Skeletal muscle tissue (tissue), 4 donors: ENCODE data around the gene GID8. TPM values are rescaled to one million over a fixed set of nuclear protein-coding genes. Genes with fewer than 3 reads are reported as not detected.

Source experiments
- H3K27ac ChIP-seq: one replicate; pipeline ENCODE4 v1.7.0; 2013; ENCODE audit warnings: mild to moderate bottlenecking, low read depth, low read length, inconsistent platforms
- H3K27me3 ChIP-seq, 3 donors: one replicate each; pipeline ENCODE4 v1.7.0; 2013; ENCODE audit warnings: low read length in 3 of 3; ENCODE audit not compliant: control insufficient read depth in 3 of 3, insufficient read depth in 3 of 3
- H3K36me3 ChIP-seq, 3 donors: one replicate each; pipeline ENCODE4 v1.7.0; 2013; ENCODE audit warnings: low read length in 3 of 3; ENCODE audit not compliant: control insufficient read depth in 3 of 3, insufficient read depth in 3 of 3
- H3K4me1 ChIP-seq, 3 donors: one replicate each; pipeline ENCODE4 v1.7.0; 2013; ENCODE audit warnings: low read length in 3 of 3, mild to moderate bottlenecking in 3 of 3; ENCODE audit not compliant: control insufficient read depth in 3 of 3, insufficient read depth in 3 of 3
- H3K4me3 ChIP-seq, 3 donors: one replicate each; pipeline ENCODE4 v1.7.0; 2013; ENCODE audit warnings: low read length in 3 of 3
- H3K9ac ChIP-seq, 3 donors: one replicate each; pipeline ENCODE4 v1.7.0; 2013; ENCODE audit warnings: low read length in 3 of 3, mild to moderate bottlenecking in 3 of 3, moderate library complexity in 2 of 3, low read depth in 1 of 3
- H3K9me3 ChIP-seq, 3 donors: one replicate each; pipeline ENCODE4 v1.7.0; 2013; ENCODE audit warnings: low read length in 3 of 3; ENCODE audit not compliant: control insufficient read depth in 3 of 3
- total RNA-seq: library from RNA; depleted of rRNA; stranded (reverse); fragments of >200 nt; gene quantifications from one replicate; pipeline ENCODE4 v1.2.3, GENCODE V29; 2014
- donor health status: Osteomylitis.

GID8 gene
- total RNA-seq, 1 donor from 2014 or later, result 28.7 TPM

DNA sequence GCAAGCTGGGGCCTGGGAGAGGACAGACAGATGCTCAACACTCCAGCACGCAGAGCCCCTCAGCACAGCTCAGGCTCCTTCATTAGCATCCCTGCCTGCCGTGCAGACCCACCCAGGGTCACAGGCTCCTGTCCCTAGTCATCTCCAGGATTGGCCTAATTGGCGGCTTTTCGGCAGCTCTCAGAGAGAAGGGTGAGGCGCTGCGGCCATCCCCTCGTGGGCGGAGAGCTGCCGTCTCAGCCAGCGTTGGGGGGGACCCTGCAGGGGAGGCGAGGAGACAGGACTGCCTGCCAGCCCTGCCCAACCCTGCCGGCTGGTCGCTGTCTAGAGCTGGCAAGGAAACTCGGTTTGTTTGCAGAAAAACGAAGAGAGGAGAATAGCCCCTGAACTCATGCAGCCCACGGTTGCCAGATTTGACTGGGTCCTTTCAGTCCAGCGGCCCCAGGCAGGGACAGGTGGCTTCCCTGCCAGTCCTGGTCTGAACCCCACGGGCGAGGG lies 42.0 kb downstream of the GID8 start:
- Histone ChIP-seq H3K27ac (no peak overlapping the region), H3K36me3 (no peaks in the 10 kb centered on the region), H3K9ac (no peak overlapping the region), H3K4me1 (no peaks in the 10 kb centered on the region), H3K27me3 (peaks cover 89 to 92% (median 89%) of the 10 kb centered on the region in 3 donors), H3K9me3 (no peaks in the 10 kb centered on the region), H3K4me3 (no peak overlapping the region)

DNA sequence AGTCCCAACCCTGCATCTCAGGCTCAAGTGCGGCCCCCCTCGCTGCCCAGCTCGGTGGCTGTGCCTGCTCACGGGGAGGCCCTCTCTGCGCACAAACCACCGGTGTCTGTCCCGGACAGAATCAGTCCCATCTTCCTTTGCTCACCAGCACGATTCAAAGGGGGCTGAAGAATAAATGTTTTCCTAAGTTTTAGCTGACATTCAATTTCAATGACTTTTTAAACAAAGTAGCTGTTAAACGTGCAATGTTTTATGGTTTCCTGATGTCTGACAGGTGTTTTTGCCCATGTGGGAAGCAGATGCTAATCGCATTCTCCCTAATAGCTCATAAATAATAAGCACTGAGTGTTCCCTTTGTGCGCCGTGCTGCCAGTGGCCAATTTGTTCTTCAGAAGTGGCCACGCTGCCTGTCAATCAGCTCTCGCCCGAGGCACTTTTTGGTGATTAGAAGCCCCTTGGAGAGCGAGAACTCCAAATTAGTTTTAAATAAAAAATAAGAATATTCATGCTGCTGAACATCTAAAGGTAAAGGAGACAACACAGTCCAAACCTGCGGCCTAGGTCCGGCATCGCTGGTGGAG lies 42.5 kb downstream of the GID8 start:
- Histone ChIP-seq H3K9me3 (no peaks in the 10 kb centered on the region), H3K9ac (no peak overlapping the region), H3K4me3 (no peak overlapping the region), H3K27me3 (peaks cover 89% of the 10 kb centered on the region in 3 donors), H3K36me3 (no peaks in the 10 kb centered on the region), H3K27ac (no peak overlapping the region), H3K4me1 (no peaks in the 10 kb centered on the region)

DNA sequence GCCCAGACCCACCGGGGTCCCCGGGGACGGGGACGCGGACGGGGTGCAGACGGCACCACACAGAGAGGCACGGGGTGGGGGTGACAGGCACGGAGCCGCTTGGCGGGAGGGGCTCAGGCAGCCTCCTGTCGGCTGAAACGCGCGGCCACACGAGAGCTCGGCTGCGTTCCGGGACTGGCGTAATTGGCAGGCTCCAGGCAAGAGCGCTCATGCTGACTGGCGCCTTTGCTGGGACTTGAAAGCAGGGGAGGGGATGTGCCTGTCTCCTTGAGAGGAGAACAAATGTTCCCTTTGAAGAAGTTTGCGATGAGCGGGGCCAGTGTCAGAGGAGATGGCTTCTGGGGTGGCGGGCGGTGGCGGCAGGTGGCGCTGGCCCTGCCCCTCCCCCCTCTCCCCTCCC lies 43.0 kb downstream of the GID8 start:
- Histone ChIP-seq H3K36me3 (no peaks in the 10 kb centered on the region), H3K27ac (no peak overlapping the region), H3K27me3 (peaks cover 89 to 90% (median 89%) of the 10 kb centered on the region in 3 donors), H3K9me3 (no peaks in the 10 kb centered on the region), H3K4me1 (no peaks in the 10 kb centered on the region), H3K9ac (no peak overlapping the region), H3K4me3 (no peak overlapping the region)

DNA sequence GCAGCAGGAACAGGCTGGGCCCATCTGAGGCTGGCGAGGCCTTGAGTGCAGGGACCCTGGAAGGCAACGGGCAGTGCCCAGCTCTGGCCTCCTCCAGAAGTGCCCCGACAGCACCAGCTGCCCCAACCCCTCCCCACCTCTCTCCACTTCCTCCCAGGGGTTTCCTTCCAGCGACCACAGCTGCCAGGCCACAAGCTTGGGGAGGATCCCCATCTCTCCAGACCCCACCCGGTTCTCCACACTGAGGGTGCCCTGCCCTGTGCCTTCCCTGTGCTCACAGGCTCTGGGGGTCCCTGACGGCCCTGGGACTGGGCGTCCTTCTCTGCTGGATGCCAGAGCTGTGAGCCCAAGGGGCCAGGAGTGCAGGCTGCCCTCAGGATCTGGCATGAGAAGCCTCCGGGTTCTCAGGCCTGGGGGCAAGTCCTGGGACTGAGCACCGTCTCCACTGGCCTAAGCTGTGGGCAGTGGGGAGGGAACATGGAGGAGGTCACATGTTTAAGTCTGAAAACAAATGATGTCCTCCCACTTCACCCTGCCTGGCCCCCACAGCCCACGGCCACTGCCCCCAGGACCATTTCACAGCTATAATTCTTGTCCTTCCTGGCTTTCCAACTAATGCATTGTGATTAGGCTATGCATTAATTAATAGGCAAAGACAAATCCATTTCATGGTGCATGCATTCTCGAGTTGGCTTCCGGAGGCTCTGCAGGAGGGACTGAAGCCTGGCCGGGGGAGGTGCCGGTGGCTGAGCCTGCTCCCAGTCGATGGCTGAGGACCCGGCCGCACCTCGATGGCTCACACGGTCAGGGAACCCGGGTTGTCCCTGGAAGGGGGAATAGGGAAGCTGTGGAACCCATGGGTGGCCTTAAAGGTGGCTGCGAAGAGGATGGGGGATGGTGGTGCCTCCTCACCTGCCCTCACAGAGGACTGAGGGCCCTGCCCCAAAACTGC lies 44.5 kb downstream of the GID8 start:
- no peaks in the 10 kb centered on the region for H3K4me1 ChIP-seq
- H3K9me3 ChIP-seq, result no peaks in the 10 kb centered on the region
- no peak overlapping the region for H3K4me3 ChIP-seq
- no peak overlapping the region for H3K27ac ChIP-seq
- peaks cover 84 to 86% (median 85%) of the 10 kb centered on the region in 3 donors for H3K27me3 ChIP-seq
- H3K9ac ChIP-seq, result no peak overlapping the region
- no peaks in the 10 kb centered on the region for H3K36me3 ChIP-seq

DNA sequence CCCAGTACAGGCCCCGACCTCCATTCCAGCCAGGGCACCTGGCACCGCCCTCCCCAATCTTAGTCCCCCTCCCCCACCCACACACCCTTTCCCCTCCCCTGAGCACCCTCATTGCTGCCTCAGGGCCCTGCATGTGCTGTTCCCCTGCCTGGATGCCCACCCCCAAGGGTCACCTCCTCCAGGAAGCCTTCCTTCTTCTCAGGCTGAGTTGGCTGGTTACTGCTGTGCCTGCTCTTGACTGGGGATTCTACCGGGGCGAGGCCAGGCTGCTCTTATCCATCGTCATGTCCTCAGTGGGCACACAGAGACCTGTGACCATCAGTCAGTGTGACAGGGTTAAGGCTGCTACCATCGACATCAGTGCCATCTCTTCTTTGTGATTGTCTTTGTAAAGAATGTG lies 45.3 kb downstream of the GID8 start:
- Histone ChIP-seq H3K4me3 (no peak overlapping the region), H3K27me3 (peaks cover 77 to 81% (median 79%) of the 10 kb centered on the region in 3 donors), H3K9ac (no peak overlapping the region), H3K36me3 (no peaks in the 10 kb centered on the region), H3K27ac (no peak overlapping the region), H3K4me1 (no peaks in the 10 kb centered on the region), H3K9me3 (no peaks in the 10 kb centered on the region)

DNA sequence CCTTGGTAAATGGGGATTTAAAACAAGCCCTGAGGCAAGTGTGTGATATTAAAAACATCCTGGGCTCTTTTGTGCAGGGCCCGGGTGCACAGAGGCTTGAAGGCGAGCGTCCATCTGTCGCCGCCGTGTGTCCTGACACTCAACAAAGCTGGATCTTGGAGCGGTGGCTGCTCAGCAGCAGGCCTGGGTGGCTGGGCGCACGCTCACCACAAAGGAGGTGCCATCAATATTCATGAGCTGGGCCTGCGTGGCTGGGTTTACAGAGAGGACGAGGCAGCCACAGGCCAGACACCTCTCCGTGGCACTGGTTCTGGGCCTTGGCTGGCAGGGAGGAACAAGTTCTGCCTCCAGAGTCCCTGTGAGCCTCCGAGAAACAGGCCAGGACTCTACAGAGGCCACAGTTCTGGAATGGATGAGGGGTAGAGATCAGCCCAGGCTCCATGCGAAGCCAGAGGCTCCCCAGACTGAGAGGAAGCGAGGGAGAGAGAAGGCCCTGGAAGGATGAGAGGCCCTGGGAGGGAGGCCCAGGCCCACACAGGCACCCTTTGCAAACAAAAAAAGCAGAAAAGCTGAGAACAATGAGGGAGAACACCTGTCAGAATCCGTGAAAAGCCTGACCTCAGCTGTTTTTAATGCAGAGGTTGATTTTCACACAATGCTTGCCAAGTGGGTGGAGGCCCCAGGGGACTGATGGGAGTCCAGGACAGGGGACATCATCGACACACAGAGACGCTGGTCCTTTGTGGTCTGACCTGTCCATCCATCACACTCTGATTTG lies 46.9 kb downstream of the GID8 start:
- no peak overlapping the region for H3K4me3 ChIP-seq
- peaks cover 67 to 75% (median 70%) of the 10 kb centered on the region in 3 donors for H3K27me3 ChIP-seq
- no peak overlapping the region for H3K27ac ChIP-seq

DNA sequence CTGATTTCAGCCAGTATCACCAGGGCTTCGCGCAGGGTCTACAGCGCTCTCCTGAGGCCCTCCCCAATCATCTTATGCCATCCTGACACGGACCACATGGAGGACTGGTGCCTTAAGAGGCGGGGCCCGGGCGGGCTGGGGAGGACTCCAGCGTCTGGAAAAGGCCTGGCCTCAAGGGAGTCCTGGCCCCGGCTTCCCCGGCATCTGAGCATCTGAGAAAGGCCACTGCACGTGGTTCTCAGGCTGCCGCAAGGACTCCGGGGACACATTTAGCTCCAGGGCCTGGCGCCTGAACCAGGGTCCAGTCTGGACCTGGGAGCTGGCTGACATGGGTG lies 47.5 kb downstream of the GID8 start:
- H3K4me1 ChIP-seq, result peaks cover 0 to 3% (median 0%) of the 10 kb centered on the region in 3 donors
- H3K27ac ChIP-seq, result no peak overlapping the region
- no peak overlapping the region for H3K4me3 ChIP-seq
- H3K9ac ChIP-seq, result no peak overlapping the region
- peaks cover 62 to 72% (median 67%) of the 10 kb centered on the region in 3 donors for H3K27me3 ChIP-seq
- H3K36me3 ChIP-seq, result no peaks in the 10 kb centered on the region
- no peaks in the 10 kb centered on the region for H3K9me3 ChIP-seq

More for the DNA sequence above, 46.9 kb downstream of the GID8 start:
- no peaks in the 10 kb centered on the region for H3K36me3 ChIP-seq
- H3K9me3 ChIP-seq, result no peaks in the 10 kb centered on the region
- no peak overlapping the region for H3K9ac ChIP-seq
- peaks cover 0 to 3% (median 0%) of the 10 kb centered on the region in 3 donors for H3K4me1 ChIP-seq

DNA sequence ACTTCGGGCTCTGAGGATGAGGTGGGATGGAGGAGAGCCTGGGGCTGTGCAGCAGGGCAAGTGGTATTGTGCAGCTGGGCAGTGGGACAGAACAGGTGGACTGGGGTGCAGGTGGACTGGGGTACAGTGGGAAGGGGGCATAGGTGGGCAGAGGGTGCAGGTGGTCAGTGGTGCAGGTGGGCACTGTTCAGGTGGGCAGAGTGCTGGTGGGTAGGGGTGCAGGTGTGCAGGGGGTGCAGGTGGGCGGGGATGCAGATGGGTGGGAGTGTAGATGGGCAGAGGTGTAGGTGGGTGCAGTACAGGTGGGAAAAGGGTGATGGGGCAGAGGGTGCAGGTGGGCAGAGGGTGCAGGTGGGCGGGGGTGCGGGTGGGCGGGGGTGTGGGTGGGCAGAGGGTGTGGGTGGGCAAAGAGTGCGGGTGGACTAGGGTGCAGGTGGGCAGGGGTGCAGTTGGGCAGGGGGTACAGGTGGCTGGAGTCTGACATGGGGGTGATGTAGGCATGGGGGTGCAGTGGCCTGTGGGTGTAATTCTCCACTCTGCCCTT lies 48.4 kb downstream of the GID8 start:
- H3K27ac ChIP-seq, result no peak overlapping the region
- peaks cover 0 to 3% (median 0%) of the 10 kb centered on the region in 3 donors for H3K4me1 ChIP-seq
- no peaks in the 10 kb centered on the region for H3K9me3 ChIP-seq
- H3K4me3 ChIP-seq, result no peak overlapping the region
- peaks cover 62 to 73% (median 68%) of the 10 kb centered on the region in 3 donors for H3K27me3 ChIP-seq
- no peak overlapping the region for H3K9ac ChIP-seq
- no peaks in the 10 kb centered on the region for H3K36me3 ChIP-seq

DNA sequence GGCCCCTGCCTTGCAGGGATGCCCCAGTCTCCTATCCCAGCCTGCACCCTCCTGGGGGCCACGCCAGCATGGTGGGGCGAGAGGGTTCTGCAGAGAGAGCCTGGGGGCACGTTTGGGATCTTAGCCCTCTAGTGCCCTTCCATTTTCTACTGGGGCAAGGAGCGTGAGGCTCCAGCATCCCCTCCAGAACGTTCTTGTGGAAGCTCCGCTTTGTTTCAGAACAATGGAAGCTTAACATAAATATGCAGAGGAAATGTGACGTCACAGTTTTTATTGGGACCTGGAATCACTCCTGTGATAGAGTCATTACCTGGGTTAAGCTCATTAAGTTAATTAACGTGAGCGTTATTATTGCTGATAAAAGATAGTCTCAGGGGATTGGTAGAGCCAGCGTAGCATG lies 49.2 kb downstream of the GID8 start:
- H3K27me3 ChIP-seq, result peaks cover 62 to 69% (median 67%) of the 10 kb centered on the region in 3 donors
- H3K9ac ChIP-seq, result no peak overlapping the region
- no peaks in the 10 kb centered on the region for H3K9me3 ChIP-seq
- H3K36me3 ChIP-seq, result no peaks in the 10 kb centered on the region
- no peak overlapping the region for H3K4me3 ChIP-seq
- H3K27ac ChIP-seq, result no peak overlapping the region
- H3K4me1 ChIP-seq, result peaks cover 0 to 3% (median 0%) of the 10 kb centered on the region in 3 donors
